Upper lobe of left lung (tissue), 4 donors: ENCODE data around the gene WSB2.

Experiments
- POLR2A ChIP-seq, 4 donors: fragments of 450-650 bp; IDR thresholded peaks; one replicate each; pipeline ENCODE4 v1.5.1; 2016 to 2017; ENCODE audit warnings: antibody characterized with exemption in 4 of 4, mild to moderate bottlenecking in 2 of 4
- TF ChIP-seq, protein P1 (sequence below), 6 experiments: fragments of 450-650 bp in 4 of 6; fragments of 200-600 bp in 2 of 6; sonication (generic) in 2 of 6; IDR thresholded peaks; one replicate each; pipeline ENCODE4 v1.5.1; 2016 to 2019; ENCODE audit warnings: antibody characterized with exemption in 6 of 6

DNA sequence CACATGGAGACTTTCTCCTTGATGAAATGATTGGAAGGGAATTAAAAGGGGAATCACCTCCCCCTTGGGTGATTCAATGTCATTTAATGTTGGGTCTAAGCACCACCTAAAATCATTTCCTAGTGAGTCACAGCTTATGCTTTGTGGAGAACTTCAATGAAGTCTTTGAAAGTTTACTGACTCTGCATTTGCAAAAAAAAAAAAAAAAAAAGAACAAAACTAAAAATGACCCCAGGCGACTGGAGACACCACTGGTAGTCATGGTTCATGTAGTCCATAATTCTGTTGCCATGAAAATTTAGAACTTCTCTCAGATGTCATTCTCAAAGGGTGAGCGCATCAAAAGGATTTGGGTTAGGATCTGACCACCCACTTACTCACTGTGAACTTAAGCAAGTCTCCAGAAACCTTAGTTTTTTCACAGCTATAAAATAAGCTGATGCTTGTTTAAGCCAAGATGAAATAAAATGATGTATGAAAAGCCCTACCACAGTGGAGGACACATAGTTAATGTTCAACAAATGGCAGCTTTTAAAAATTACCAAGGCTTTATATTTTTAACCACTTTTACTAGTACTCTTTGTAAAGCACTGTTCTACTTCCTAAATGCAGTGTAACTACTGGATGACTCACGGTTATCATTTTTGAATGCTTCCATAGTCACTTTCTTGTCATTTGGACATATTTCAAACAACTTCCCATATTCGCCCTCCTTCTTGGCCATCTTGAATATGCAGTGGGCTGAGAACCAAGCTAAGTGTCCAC, 74.1 kb downstream of the WSB2 start:
- TF ChIP-seq, protein P1, sequence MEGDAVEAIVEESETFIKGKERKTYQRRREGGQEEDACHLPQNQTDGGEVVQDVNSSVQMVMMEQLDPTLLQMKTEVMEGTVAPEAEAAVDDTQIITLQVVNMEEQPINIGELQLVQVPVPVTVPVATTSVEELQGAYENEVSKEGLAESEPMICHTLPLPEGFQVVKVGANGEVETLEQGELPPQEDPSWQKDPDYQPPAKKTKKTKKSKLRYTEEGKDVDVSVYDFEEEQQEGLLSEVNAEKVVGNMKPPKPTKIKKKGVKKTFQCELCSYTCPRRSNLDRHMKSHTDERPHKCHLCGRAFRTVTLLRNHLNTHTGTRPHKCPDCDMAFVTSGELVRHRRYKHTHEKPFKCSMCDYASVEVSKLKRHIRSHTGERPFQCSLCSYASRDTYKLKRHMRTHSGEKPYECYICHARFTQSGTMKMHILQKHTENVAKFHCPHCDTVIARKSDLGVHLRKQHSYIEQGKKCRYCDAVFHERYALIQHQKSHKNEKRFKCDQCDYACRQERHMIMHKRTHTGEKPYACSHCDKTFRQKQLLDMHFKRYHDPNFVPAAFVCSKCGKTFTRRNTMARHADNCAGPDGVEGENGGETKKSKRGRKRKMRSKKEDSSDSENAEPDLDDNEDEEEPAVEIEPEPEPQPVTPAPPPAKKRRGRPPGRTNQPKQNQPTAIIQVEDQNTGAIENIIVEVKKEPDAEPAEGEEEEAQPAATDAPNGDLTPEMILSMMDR (IDR thresholded peaks at IDR 0.05) = no peak
- TF ChIP-seq POLR2A (IDR thresholded peaks at IDR 0.05) = no peak
